SK-N-SH (cell line): ENCODE results near the gene MLST8.

Experiments used
- CTCF ChIP-seq: fragments of 200-600 bp; sonication (generic); IDR thresholded peaks from 2 replicates; pipeline ENCODE4 v1.6.1; 2017; ENCODE audit warnings: antibody characterized with exemption, mild to moderate bottlenecking, moderate library complexity
- EP300 ChIP-seq, 2 experiments: IDR thresholded peaks; 2 replicates each; pipeline versions ENCODE4 v1.4.0 to v1.6.1; 2012; ENCODE audit warnings: borderline replicate concordance in 1 of 2, low read depth in 1 of 2, low read length in 1 of 2
- EZH2phosphoT487 ChIP-seq: fragments of 200-600 bp; sonication (generic); IDR thresholded peaks from 2 replicates; pipeline ENCODE4 v1.6.1; 2017; ENCODE audit warnings: low read depth, mixed run types, mild to moderate bottlenecking, antibody characterized with exemption, moderate library complexity, borderline replicate concordance
- FOXJ3 ChIP-seq: sonication (generic); formaldehyde crosslinking; IDR thresholded peaks from 2 replicates; pipeline ENCODE4 v1.5.1; 2020; ENCODE audit warnings: mild to moderate bottlenecking, missing genetic modification reagents
- GABPA ChIP-seq: IDR thresholded peaks from 2 replicates; pipeline ENCODE4 v1.4.0; 2012; ENCODE audit warnings: low read depth, mild to moderate bottlenecking
- IRF3 ChIP-seq: fragments of 150-350 bp; IDR thresholded peaks from 2 replicates; pipeline ENCODE4 v1.6.1; 2016; ENCODE audit warnings: mild to moderate bottlenecking, low read depth, low read length
- MEF2A ChIP-seq: IDR thresholded peaks from 2 replicates; pipeline ENCODE4 v1.4.0; 2012; ENCODE audit warnings: low read depth, borderline replicate concordance
- POLR2AphosphoS5 ChIP-seq: IDR thresholded peaks from 2 replicates; pipeline ENCODE4 v1.6.1; 2012; ENCODE audit warnings: low read depth, low read length
- REST ChIP-seq: IDR thresholded peaks from 2 replicates; pipeline ENCODE4 v1.6.1; 2012; ENCODE audit warnings: mild to moderate bottlenecking, low read depth, low read length, moderate library complexity
- RFX5 ChIP-seq: IDR thresholded peaks from 2 replicates; pipeline ENCODE4 v1.6.1; 2012; ENCODE audit warnings: mild to moderate bottlenecking, improper control_type of control experiment, low read length
- TAF1 ChIP-seq: IDR thresholded peaks from 2 replicates; pipeline ENCODE4 v1.6.1; 2012; ENCODE audit warnings: low read depth, mild to moderate bottlenecking, low read length, moderate library complexity, borderline replicate concordance
- TCF12 ChIP-seq: IDR thresholded peaks from 2 replicates; pipeline ENCODE4 v1.4.0; 2012
- TF ChIP-seq, protein P1 (sequence below): IDR thresholded peaks from 2 replicates; pipeline ENCODE4 v1.4.0; 2012; ENCODE audit warnings: low read depth, borderline replicate concordance

DNA sequence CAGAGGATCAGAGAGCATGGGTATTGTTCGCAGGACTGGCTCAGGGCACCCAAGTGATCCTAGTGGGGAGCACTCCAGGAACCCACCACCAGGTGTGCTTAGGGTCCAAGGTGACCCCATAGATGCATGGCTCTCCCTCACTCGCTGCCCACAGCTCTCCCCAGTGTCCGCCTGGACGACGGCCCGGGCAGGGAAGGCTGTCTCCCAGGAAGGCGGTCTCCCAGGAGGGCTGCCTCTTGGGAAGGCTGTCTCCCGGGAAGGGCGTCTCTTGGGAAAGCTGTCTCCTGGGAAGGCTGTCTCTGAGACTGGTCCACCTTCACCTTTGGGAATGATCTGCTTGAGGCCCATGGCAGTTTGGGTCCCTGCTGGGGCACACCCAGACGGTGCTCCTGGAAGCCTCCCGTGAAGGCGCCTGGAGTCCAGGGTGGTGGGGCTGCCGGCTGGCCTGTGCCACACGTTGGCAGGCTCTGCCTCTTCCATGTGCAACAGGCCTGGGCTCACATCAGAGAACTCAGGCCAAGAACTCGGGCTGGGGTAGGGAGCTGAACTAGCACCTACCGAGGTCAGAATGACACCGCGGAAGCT is 41.1 kb downstream of the MLST8 start:
- no peak for TF ChIP-seq CTCF
- TF ChIP-seq TCF12, result no peak
- no peak for TF ChIP-seq RFX5
- TF ChIP-seq REST, result no peak
- no peak for TF ChIP-seq TAF1
- TF ChIP-seq IRF3, result no peak
- TF ChIP-seq, protein P1, sequence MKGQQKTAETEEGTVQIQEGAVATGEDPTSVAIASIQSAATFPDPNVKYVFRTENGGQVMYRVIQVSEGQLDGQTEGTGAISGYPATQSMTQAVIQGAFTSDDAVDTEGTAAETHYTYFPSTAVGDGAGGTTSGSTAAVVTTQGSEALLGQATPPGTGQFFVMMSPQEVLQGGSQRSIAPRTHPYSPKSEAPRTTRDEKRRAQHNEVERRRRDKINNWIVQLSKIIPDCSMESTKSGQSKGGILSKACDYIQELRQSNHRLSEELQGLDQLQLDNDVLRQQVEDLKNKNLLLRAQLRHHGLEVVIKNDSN, result no peak
- TF ChIP-seq FOXJ3 (CRISPR knock-in tag), result no peak
- no peak for TF ChIP-seq EP300 (IDR thresholded peaks at IDR 0.05; ENCODE audit: borderline replicate concordance in 1 of 2, low read depth in 1 of 2, low read length in 1 of 2)
- TF ChIP-seq GABPA, result no peak
- TF ChIP-seq MEF2A, result no peak
- no peak for TF ChIP-seq EZH2phosphoT487
- TF ChIP-seq POLR2AphosphoS5, result no peak
